ENCODE measurements around the gene GPR15.

GRCh38 chr3:98565237-98565643 is 33.5 kb downstream of the GPR15 start:
- no peak for TF ChIP-seq POLR2A (IDR thresholded peaks at IDR 0.05)
- TF ChIP-seq CTCF (IDR thresholded peaks at IDR 0.05) = no peak
